Measurements from ENCODE around the gene LCN15. TPM values are rescaled to one million over a fixed set of nuclear protein-coding genes. Genes with fewer than 3 reads are reported as not detected.
A peak's percentile ranks its signal among the peaks of the same experiment; 100 is the strongest.
"Not testable (repeated sequence)": the region's sequence is repeated elsewhere in the genome, so short reads cannot be mapped to it uniquely, and the experiment has no call there.

The LCN15 gene
- total RNA-seq, 1 donor from 2014 or later = not detected

DNA sequence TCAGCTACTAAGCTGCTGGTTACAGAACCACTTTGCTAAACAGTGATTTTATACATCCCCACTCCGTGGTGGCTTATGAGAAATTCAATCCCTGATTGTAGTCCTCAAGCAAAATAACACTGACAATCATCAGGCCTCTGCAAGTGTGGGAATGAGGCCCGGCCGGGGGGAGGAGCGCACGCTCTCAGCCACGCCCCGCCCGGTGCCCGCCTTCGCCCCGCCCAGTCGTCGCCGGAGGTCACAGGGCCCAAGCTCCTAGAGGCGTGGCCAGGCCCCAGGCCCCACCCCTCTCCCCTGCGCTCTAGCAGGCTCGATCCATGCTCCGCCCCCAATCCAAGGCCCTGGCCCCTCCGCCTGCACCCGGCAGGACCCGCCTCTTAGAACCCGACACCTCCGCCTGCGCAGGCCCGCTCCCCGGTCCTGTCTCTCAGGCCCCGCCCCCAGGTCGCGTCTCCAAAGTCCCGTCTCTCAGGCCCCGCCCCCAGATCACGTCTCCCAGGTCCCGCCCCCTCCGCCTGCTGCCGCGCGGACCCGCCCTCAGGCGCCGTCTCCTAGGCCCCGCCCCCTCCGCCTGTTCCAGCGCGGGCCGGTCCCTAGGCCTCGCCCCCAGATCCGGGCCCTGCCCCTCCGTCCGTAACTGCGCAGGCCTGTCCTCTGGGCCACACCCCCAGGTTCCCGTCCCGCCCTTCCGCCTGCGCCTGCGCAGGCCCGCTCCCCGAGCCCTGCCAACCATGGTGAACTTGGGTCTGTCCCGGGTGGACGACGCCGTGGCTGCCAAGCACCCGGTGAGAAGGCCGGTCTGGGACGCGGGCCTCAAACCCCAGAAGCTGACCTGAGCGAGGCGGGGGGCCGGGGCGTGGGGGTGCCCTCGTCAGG is 26.6 kb upstream of the LCN15 start, which contains the start of gene TMEM141:
Gene TMEM141 (plus strand): TSS at position 705 of the 876 bp plus-strand sequence. CDS start 27 bp downstream, at position 732.
- peaks cover 6% of the 10 kb centered on the region for H3K27me3 Mint-ChIP-seq (ENCODE audit: low read depth)
- H3K9me3 Mint-ChIP-seq = no peaks in the 10 kb centered on the region
- peak; percentile 100 for DNase-seq (ENCODE audit: low spot score)
- intact Hi-C loops (cut with micrococcal nuclease) = loop anchor here (1.0 to 2.0 kb wide), 3 partner anchors 9 to 201 kb away; partner anchors contain the start of genes PAXX and PHPT1
- peaks cover 23% of the 10 kb centered on the region for H3K4me1 Mint-ChIP-seq (ENCODE audit: low read depth)
- H3K27ac Mint-ChIP-seq = peak within 1 kb of the TSS; percentile 80
- peaks cover 9% of the 10 kb centered on the region for H3K36me3 Mint-ChIP-seq (ENCODE audit: low read depth)
- peak within 1 kb of the TSS; percentile 80 for H3K4me3 Mint-ChIP-seq (ENCODE audit: low read depth)

DNA sequence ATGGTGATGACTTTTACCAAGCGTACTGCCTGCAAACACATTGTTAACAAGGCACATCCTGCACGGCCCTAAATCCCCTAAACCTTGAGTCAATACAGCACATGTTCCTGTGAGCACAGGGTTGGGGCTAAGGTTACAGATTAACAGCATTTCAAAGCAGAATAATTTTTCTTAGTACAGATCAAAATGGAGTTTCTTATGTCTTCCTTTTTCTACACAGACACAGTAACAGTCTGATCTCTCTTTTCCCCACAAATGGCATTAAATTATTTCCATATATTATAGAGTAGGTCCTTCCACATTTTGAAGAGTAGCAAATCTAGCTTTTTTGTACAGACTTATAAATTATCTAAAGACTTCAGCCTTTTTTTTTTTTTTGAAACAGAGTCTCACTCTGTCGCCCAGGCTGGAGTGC is 25.2 kb upstream of the LCN15 start:
- DNase-seq (ENCODE audit: low spot score) = no peak
- Mint-ChIP-seq H3K36me3 (ENCODE audit: low read depth) (peaks cover 9% of the 10 kb centered on the region), H3K27ac (no peak overlapping the region), H3K27me3 (ENCODE audit: low read depth) (peaks cover 9% of the 10 kb centered on the region), H3K4me3 (ENCODE audit: low read depth) (no peak overlapping the region), H3K9me3 (no peaks in the 10 kb centered on the region), H3K4me1 (ENCODE audit: low read depth) (peaks cover 29% of the 10 kb centered on the region)
- intact Hi-C loops (cut with micrococcal nuclease) = no loop called here

DNA sequence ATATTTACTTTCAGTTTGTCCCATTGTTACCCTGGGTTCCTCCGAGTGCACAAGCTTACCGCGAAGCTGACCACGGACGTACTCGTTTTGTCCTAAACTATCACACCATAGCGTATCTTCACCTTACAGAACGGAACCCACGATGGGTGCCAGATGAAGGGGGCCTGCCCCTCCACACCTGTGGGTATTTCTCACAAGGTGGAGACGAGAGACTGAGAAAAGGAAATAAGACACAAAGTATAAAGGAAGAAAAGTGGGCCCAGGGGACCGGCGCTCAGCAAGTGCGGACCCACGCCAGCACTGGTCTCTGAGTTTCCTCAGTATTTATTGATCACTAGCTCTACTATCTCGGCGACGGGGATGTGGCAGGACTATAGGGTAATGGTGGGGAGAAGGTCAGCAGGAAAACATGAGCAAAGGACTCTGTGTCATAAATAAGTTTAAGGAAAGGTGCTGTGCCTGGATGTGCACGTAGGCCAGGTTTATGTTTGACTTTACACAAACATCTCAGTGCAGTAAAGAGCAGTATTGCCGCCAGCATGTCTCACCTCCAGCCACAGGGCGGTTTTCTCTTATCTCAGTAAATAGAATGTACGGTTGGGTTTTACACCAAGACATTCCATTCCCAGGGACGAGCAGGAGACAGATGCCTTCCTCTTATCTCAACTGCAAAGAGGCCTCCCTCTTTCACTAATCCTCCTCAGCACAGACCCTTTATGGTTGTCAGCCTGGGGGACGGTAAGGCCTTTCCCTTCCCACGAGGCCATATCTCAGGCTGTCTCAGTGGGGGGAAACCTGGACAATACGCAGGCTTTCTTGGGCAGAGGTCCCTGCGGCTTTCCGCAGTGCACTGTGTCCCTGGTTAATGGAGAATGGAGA is 24.6 kb upstream of the LCN15 start:
- DNase-seq (ENCODE audit: low spot score); H3K27ac Mint-ChIP-seq; H3K27me3 Mint-ChIP-seq (ENCODE audit: low read depth); H3K9me3 Mint-ChIP-seq; intact Hi-C loops (cut with micrococcal nuclease); H3K36me3 Mint-ChIP-seq (ENCODE audit: low read depth); H3K4me3 Mint-ChIP-seq (ENCODE audit: low read depth): not testable (repeated sequence)
- peaks cover 30% of the 10 kb centered on the region for H3K4me1 Mint-ChIP-seq (ENCODE audit: low read depth)

DNA sequence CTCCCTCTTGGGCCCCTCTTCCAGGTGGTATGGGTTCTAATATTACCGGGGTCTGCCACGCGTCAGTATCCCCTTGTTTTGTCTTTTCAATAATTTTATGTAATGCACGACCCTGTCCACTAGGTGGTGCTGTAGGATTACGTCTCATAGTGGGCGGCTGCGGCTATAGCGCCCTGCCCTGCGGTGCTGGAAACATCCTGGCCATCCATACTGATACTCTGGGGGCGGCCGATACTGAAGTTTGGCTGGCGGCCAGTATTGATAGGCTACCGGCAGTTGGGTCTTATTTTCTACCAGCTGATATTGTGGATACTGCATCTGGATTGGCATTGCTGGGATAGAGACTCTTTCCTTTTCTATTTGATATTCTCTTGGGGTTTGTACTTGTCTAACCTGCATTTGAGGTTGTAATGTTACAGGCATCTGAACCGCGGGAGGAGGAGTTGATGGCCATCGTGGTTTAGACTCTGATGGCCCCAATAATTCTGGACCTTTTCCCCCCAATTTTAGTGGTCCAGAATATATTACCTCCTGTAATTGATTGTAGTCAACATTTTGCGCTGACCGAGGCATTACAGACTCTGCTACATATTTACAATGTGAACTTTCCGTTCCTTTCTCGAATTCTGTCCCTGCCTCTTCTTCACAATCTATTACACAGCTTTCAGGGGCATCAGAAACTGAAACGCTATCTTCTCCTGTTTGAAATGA is 23.5 kb upstream of the LCN15 start:
- H3K4me3 Mint-ChIP-seq (ENCODE audit: low read depth) = no peak overlapping the region
- H3K36me3 Mint-ChIP-seq (ENCODE audit: low read depth) = peaks cover 4% of the 10 kb centered on the region
- H3K27me3 Mint-ChIP-seq (ENCODE audit: low read depth) = peaks cover 12% of the 10 kb centered on the region
- intact Hi-C loops (cut with micrococcal nuclease) = loop anchor here (1.0 kb wide), 1 partner anchor 247 kb away; no protein-coding TSS in a partner anchor
- peaks cover 30% of the 10 kb centered on the region for H3K4me1 Mint-ChIP-seq (ENCODE audit: low read depth)
- H3K27ac Mint-ChIP-seq = peak overlapping the region; percentile 21
- H3K9me3 Mint-ChIP-seq = no peaks in the 10 kb centered on the region
- peak; percentile 70 for DNase-seq (ENCODE audit: low spot score)

DNA sequence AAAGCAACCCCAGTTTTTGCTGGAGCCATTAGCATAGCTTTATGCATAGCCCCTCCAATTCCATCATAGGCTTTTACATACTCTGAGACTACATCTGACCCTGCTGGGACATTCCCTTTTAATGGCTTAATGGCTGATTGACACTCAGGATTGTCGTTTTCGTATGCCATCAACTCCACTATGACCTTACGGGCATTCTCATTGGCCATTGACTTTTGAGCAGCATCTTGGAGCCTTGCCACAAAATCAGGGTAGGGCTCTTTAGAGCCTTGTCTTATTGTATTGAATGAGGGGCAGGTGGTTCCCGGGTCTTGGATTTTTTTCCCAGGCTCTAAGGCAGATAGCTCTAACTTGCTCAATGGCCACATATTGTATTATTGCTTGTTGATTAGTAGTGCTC is 22.7 kb upstream of the LCN15 start:
- H3K36me3 Mint-ChIP-seq (ENCODE audit: low read depth); H3K4me3 Mint-ChIP-seq (ENCODE audit: low read depth); H3K27ac Mint-ChIP-seq; H3K9me3 Mint-ChIP-seq; DNase-seq (ENCODE audit: low spot score): not testable (repeated sequence)
- peaks cover 17% of the 10 kb centered on the region for H3K27me3 Mint-ChIP-seq (ENCODE audit: low read depth)
- intact Hi-C loops (cut with micrococcal nuclease) = loop anchor here (1.0 kb wide), 1 partner anchor 248 kb away; no protein-coding TSS in a partner anchor
- H3K4me1 Mint-ChIP-seq (ENCODE audit: low read depth) = peaks cover 26% of the 10 kb centered on the region

DNA sequence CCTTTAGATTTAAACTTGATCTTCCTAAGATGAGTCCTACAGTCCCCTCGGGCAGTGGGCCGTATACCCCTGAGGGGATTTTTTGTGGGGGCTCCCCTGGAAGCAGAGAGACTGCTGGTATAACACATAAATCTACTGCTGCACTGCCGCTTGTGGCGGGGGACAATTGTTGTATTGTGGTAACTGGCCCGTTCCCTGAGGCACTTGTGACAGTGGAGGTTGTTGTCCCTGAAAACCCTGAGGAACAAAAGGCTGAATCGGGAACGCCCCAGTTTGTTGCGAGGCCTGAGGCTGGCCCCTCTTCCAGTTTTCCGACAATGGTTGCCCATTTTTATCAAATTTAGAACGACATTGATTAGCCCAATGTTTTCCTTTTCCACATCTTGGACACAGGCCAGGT is 22.1 kb upstream of the LCN15 start:
- Mint-ChIP-seq H3K27ac (no peak overlapping the region), H3K4me1 (ENCODE audit: low read depth) (peaks cover 24% of the 10 kb centered on the region), H3K36me3 (ENCODE audit: low read depth) (no peaks in the 10 kb centered on the region), H3K9me3 (no peaks in the 10 kb centered on the region), H3K27me3 (ENCODE audit: low read depth) (peaks cover 20% of the 10 kb centered on the region), H3K4me3 (ENCODE audit: low read depth) (no peak overlapping the region)
- intact Hi-C loops (cut with micrococcal nuclease) = no loop called here
- DNase-seq (ENCODE audit: low spot score) = no peak

DNA sequence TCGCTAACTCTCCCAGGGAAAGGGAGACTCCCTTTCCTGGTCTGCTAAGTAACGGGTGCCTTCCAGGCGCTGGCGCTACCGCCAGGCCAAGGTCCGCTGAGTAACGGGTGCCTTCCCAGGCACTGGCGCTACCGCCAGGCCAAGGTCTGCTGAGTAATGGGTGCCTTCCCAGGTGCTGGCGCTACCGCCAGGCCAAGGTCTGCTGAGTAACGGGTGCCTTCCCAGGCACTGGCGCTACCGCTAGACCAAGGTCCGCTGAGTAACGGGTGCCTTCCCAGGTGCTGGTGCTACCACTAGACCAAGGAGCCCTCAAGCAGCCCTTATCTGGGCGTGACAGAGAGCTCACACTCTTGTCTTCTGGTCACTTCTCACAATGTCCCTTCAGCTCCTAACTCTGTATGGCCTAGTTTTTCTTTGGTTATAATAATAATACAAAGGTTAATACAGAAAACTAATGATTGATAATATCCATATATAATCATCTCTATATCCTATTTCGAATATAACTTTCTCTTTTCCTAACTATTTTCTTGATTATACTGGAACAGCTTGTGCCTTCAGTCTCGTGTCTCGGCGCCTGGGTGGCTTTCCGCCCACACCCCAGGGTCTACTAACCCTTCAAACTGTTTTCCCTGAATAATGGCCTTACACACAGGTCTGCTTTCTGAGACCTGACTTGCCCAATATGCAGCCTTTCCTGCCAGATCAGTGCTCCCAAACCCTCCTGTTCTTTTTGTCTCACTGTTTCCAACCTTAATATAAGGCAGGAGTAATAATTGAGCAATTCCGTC is 21.4 kb upstream of the LCN15 start:
- H3K27ac Mint-ChIP-seq; H3K36me3 Mint-ChIP-seq (ENCODE audit: low read depth); H3K4me3 Mint-ChIP-seq (ENCODE audit: low read depth); H3K9me3 Mint-ChIP-seq; intact Hi-C loops (cut with micrococcal nuclease); DNase-seq (ENCODE audit: low spot score): not testable (repeated sequence)
- peaks cover 23% of the 10 kb centered on the region for H3K27me3 Mint-ChIP-seq (ENCODE audit: low read depth)
- H3K4me1 Mint-ChIP-seq (ENCODE audit: low read depth) = peaks cover 24% of the 10 kb centered on the region

DNA sequence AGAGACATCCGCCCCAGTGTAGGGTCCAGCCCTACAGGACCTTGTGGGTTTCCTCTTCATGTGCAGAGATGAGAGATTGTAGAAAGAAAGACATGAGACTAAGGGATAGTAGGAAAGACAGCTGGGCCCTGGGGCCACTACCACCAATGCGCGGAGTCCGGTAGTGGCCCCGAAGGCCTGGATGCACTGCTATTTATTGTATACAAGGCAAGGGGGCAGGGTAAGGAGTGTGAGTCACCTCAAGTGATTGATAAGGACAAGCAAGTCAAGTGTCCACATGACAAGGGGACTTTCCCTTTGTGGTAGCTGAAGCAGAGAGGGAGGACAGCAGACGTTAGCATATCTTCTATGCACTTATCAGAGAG is 20.7 kb upstream of the LCN15 start:
- DNase-seq (ENCODE audit: low spot score) = no peak
- H3K27ac Mint-ChIP-seq = no peak overlapping the region
- peaks cover 27% of the 10 kb centered on the region for H3K27me3 Mint-ChIP-seq (ENCODE audit: low read depth)
- peaks cover 21% of the 10 kb centered on the region for H3K4me1 Mint-ChIP-seq (ENCODE audit: low read depth)
- intact Hi-C loops (cut with micrococcal nuclease) = no loop called here
- H3K9me3 Mint-ChIP-seq = no peaks in the 10 kb centered on the region
- no peaks in the 10 kb centered on the region for H3K36me3 Mint-ChIP-seq (ENCODE audit: low read depth)
- no peak overlapping the region for H3K4me3 Mint-ChIP-seq (ENCODE audit: low read depth)

DNA sequence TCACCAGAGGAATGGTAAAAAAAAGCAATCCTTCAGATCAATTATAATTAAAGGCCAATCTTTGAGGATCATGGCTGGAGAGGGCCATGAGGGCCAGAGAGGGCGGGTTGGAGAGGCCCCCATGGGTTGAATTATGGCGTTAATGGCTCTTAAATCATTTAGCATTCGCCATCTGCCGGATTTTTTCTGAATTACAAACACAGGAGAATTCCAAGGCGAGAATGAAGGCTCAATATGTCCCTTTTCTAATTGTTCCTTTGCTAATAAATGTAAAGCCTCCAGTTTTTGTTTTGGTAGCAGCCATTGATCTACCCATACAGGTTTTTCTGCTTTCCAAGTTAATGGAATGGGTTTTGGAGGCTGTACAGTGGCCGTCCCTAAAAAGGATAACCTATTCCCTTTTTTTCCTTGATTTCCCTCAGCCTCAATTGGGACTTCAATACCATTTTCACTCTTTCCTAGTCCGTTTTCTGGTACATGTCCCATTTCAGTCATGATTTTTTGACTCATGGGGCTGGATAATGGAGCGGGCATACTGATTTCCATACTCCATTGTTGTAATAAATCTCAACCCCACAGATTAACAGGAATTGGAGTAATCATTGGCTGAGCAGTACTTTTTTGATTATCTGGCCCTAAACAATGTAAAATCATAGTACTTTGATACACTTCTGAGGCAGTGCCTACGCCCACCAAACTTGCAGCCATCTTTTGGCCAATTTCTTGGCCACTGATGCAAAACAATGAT is 20.1 kb upstream of the LCN15 start:
- Mint-ChIP-seq H3K36me3 (ENCODE audit: low read depth) (no peaks in the 10 kb centered on the region), H3K27me3 (ENCODE audit: low read depth) (peaks cover 30% of the 10 kb centered on the region), H3K27ac (no peak overlapping the region), H3K4me3 (ENCODE audit: low read depth) (no peak overlapping the region), H3K9me3 (no peaks in the 10 kb centered on the region), H3K4me1 (ENCODE audit: low read depth) (peaks cover 21% of the 10 kb centered on the region)
- no peak for DNase-seq (ENCODE audit: low spot score)
- intact Hi-C loops (cut with micrococcal nuclease) = no loop called here

DNA sequence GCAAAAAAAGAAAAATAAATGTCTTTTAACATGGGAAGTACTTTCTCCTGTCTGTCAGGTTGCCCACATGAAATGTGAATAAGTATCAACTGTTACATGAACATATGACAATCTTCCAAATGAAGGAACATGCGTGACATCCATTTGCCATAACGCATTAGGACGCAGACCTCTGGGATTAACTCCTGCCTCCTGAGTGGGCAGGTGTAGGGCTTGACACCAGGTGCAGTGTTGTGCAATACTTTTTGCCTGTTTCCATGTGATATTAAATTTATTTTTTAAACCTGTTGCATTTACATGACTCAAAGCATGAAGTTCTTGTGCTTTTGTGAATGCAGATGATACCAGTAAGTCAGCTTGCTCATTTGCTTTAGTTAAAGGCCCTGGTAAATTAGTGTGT is 18.1 kb upstream of the LCN15 start:
- intact Hi-C loops (cut with micrococcal nuclease) = no loop called here

DNA sequence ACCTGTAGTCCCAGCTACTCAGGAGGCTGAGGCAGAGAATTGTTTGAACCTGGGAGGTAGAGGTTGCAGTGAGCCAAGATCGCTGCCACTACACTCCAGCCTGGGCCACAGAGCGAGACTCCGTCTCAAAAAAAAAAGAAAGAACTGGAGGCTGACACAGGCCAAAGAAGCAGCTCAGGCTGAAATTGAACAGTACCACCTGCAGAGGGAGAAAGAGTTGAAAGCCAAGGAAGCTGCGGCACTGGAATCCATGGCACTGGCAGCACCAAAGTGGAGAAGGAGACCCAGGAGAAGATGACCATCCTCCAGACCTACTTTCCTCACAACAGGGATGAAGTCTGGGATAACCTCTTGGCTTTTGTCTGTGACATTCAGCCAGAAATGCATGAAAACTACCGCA is 15.5 kb upstream of the LCN15 start:
- Mint-ChIP-seq H3K36me3 (ENCODE audit: low read depth) (no peaks in the 10 kb centered on the region), H3K27me3 (ENCODE audit: low read depth) (peaks cover 39% of the 10 kb centered on the region), H3K4me3 (ENCODE audit: low read depth) (no peak overlapping the region), H3K27ac (no peak overlapping the region), H3K4me1 (ENCODE audit: low read depth) (peaks cover 3% of the 10 kb centered on the region), H3K9me3 (no peaks in the 10 kb centered on the region)
- no peak for DNase-seq (ENCODE audit: low spot score)
- intact Hi-C loops (cut with micrococcal nuclease) = no loop called here

More for the DNA sequence above, 18.1 kb upstream of the LCN15 start:
- no peak overlapping the region for H3K4me3 Mint-ChIP-seq (ENCODE audit: low read depth)
- peaks cover 44% of the 10 kb centered on the region for H3K27me3 Mint-ChIP-seq (ENCODE audit: low read depth)
- H3K9me3 Mint-ChIP-seq = no peaks in the 10 kb centered on the region
- no peak overlapping the region for H3K27ac Mint-ChIP-seq
- H3K36me3 Mint-ChIP-seq (ENCODE audit: low read depth) = no peaks in the 10 kb centered on the region
- peaks cover 9% of the 10 kb centered on the region for H3K4me1 Mint-ChIP-seq (ENCODE audit: low read depth)
- no peak for DNase-seq (ENCODE audit: low spot score)

All from activated T-helper 2 cell treated with anti-CD3 and anti-CD28 coated beads, Interferon-gamma antibody, Interleukin-2, Interleukin-4, amounts not matched to agents 10 μg/mL and 5 μg/mL and 100 μg/mL, durations not matched to agents 14 hours and 24 hours and 36 hours (primary cell).